Mesenchymal stem cell (in vitro differentiated cells and primary cell): ENCODE results near the gene IFNAR1. TPM values are rescaled to one million over a fixed set of nuclear protein-coding genes. Genes with fewer than 3 reads are reported as not detected.

Source experiments
- DNase-seq: peaks from one replicate; pipeline ENCODE4 v3.0.0-alpha.2; 2013
- H2AFZ ChIP-seq: one replicate; pipeline ENCODE4 v1.6.1; 2013; ENCODE audit warnings: low read depth, mild to moderate bottlenecking, control low read depth, inconsistent platforms, low read length, moderate library complexity
- H2AK5ac ChIP-seq: 2 replicates; pipeline ENCODE4 v1.6.1; 2013; ENCODE audit warnings: low read length, moderate library complexity, mild to moderate bottlenecking, inconsistent platforms; ENCODE audit not compliant: severe bottlenecking
- H2BK120ac ChIP-seq: one replicate; pipeline ENCODE4 v1.6.1; 2013; ENCODE audit warnings: low read depth, mild to moderate bottlenecking, inconsistent platforms, low read length, moderate library complexity
- H2BK12ac ChIP-seq, 2 experiments: one replicate each; pipeline ENCODE4 v1.6.1; 2013; ENCODE audit warnings: inconsistent platforms in 2 of 2, low read length in 2 of 2, mild to moderate bottlenecking in 2 of 2, moderate library complexity in 2 of 2, control low read depth in 1 of 2
- H2BK15ac ChIP-seq: one replicate; pipeline ENCODE4 v1.6.1; 2013; ENCODE audit warnings: mild to moderate bottlenecking, low read depth, inconsistent platforms; ENCODE audit not compliant: poor library complexity, severe bottlenecking
- H2BK5ac ChIP-seq: 2 replicates; pipeline ENCODE4 v1.6.1; 2013; ENCODE audit warnings: low read depth, mild to moderate bottlenecking, low read length, control low read depth, inconsistent platforms; ENCODE audit not compliant: poor library complexity, severe bottlenecking
- H3K14ac ChIP-seq, 2 experiments: one replicate each; pipeline ENCODE4 v1.6.1; 2013; ENCODE audit warnings: inconsistent platforms in 2 of 2, low read length in 2 of 2, control low read depth in 1 of 2, mild to moderate bottlenecking in 1 of 2, moderate library complexity in 1 of 2
- H3K18ac ChIP-seq, 2 experiments: one replicate each; pipeline ENCODE4 v1.6.1; 2013; ENCODE audit warnings: inconsistent platforms in 2 of 2, low read length in 2 of 2, control low read depth in 1 of 2, low read depth in 1 of 2, mild to moderate bottlenecking in 1 of 2
- H3K23ac ChIP-seq, 2 experiments: one replicate each; pipeline ENCODE4 v1.6.1; 2013; ENCODE audit warnings: inconsistent platforms in 2 of 2, low read length in 2 of 2, mild to moderate bottlenecking in 2 of 2, moderate library complexity in 2 of 2, control low read depth in 1 of 2
- H3K27ac ChIP-seq: 2 replicates; pipeline ENCODE4 v1.5.1; 2013; ENCODE audit warnings: mild to moderate bottlenecking, moderate library complexity, low read length, control low read depth, inconsistent platforms; ENCODE audit not compliant: poor library complexity, severe bottlenecking
- H3K27me3 ChIP-seq, 2 experiments: 2 replicates each; pipeline versions ENCODE4 v1.6.1 to v1.7.0; 2013; ENCODE audit warnings: low read length in 2 of 2, mild to moderate bottlenecking in 2 of 2, moderate library complexity in 2 of 2, control low read depth in 1 of 2, inconsistent platforms in 1 of 2; ENCODE audit not compliant: control insufficient read depth in 1 of 2, insufficient read depth in 1 of 2
- H3K36me3 ChIP-seq, 2 experiments: 2 replicates each; pipeline versions ENCODE4 v1.6.1 to v1.7.0; 2013; ENCODE audit warnings: low read length in 2 of 2, control low read depth in 1 of 2, inconsistent platforms in 1 of 2, low read depth in 1 of 2, mild to moderate bottlenecking in 1 of 2; ENCODE audit not compliant: insufficient read depth in 2 of 2, control insufficient read depth in 1 of 2
- H3K4ac ChIP-seq, 2 experiments: one replicate each; pipeline ENCODE4 v1.6.1; 2013; ENCODE audit warnings: inconsistent platforms in 2 of 2, low read length in 2 of 2, mild to moderate bottlenecking in 2 of 2, moderate library complexity in 2 of 2, control low read depth in 1 of 2, low read depth in 1 of 2
- H3K4me1 ChIP-seq: 2 replicates; pipeline ENCODE4 v1.6.1; 2013; ENCODE audit warnings: low read depth, low read length, control low read depth; ENCODE audit not compliant: control insufficient read depth, insufficient read depth
- H3K4me2 ChIP-seq: 2 replicates; pipeline ENCODE4 v1.6.1; 2013; ENCODE audit warnings: low read length, mild to moderate bottlenecking, inconsistent platforms; ENCODE audit not compliant: poor library complexity, severe bottlenecking
- H3K4me3 ChIP-seq, 2 experiments: 2 replicates each; pipeline versions ENCODE4 v1.5.1 to v1.7.0; 2013; ENCODE audit warnings: low read length in 2 of 2, mild to moderate bottlenecking in 2 of 2, control low read depth in 1 of 2, low read depth in 1 of 2; ENCODE audit not compliant: insufficient read depth in 1 of 2
- H3K79me1 ChIP-seq: replicated peaks from 2 replicates; pipeline ENCODE4 v1.6.1; 2013; ENCODE audit warnings: mild to moderate bottlenecking, control low read depth, low read length, inconsistent platforms; ENCODE audit not compliant: poor library complexity, severe bottlenecking
- H3K9ac ChIP-seq: 2 replicates; pipeline ENCODE4 v1.7.0; 2013; ENCODE audit warnings: mild to moderate bottlenecking, low read length, moderate library complexity
- H3K9me3 ChIP-seq: 2 replicates; pipeline ENCODE4 v1.7.0; 2013; ENCODE audit warnings: mild to moderate bottlenecking, low read length; ENCODE audit not compliant: control insufficient read depth
- H4K8ac ChIP-seq: one replicate; pipeline ENCODE4 v1.6.1; 2013; ENCODE audit warnings: inconsistent platforms, mild to moderate bottlenecking, low read length, moderate library complexity
- H4K91ac ChIP-seq: one replicate; pipeline ENCODE4 v1.6.1; 2013; ENCODE audit warnings: mild to moderate bottlenecking, low read length, inconsistent platforms
- WGBS: methylation state at CpG from one replicate; pipeline ENCODE4 v1.1.7; 2013; ENCODE audit warnings: mixed read lengths; 5-methylcytosine and 5-hydroxymethylcytosine counted together
- polyA plus RNA-seq, 2 experiments: library from polyadenylated mRNA; stranded (reverse); fragments of 200-250 nt; gene quantifications; one replicate each; pipeline ENCODE4 v1.2.3, GENCODE V29; 2013

Gene IFNAR1
- polyA plus RNA-seq (2013, experiment 1 of 2) = 40.6 TPM
- polyA plus RNA-seq (2013, experiment 2 of 2) = 40.4 TPM

DNA sequence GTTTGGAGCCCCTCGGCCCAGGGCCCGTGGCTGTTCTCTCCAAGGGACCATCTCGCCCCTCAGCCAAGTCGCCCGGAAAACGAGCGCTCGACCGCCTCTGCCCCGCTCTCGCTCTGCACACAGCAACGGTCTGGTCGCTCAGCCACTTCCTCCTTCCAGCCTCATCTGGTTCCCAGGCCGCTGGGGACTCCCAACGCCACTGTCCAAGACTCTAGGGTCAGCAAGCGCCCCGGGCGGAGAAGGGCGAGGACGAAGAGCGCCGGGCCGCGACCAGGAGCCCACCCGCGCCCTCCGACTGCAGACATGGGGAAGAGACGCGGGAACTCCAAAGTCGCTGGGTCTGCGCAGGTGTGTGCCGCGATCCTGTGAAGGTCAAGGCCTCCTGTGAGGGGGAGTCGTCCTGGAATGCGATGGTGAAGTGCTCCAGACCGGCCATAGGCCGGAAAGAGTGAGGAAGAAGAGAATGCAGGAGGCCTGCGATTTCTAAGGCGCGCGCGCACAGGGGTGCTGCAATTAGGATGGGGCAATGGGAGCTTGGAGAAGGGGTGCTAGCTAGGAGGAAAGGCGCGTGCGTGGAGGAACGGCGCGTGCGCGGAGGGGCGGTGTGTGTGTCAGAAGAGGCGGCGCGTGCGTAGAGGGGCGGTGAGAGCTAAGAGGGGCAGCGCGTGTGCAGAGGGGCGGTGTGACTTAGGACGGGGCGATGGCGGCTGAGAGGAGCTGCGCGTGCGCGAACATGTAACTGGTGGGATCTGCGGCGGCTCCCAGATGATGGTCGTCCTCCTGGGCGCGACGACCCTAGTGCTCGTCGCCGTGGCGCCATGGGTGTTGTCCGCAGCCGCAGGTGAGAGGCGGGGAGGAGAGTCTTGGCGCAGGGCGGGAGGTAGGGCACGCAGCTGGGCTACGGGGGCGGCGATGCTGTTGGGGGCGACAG, at the start of gene IFNAR1:
TSS of gene IFNAR1 (plus strand) at position 680 of the 931 bp plus-strand sequence. CDS start at position 766, 86 bp downstream.
- peak within 1 kb of the TSS in 1 of 2 experiments; percentile 99 for H3K14ac ChIP-seq
- no peak within 1 kb of the TSS for H2AK5ac ChIP-seq
- H2BK12ac ChIP-seq = peak within 1 kb of the TSS; percentile 76 to 97
- WGBS = under 1% methylated on average over 85 of the region's 86 CpGs
- peak within 1 kb of the TSS; percentile 85 for H2BK15ac ChIP-seq
- peak within 1 kb of the TSS; percentile 74 for H2BK5ac ChIP-seq
- DNase-seq = peak; percentile 98
- H3K79me1 ChIP-seq = peaks cover 8% of the 10 kb centered on the region
- H3K27me3 ChIP-seq = no peaks in the 10 kb centered on the region
- peak within 1 kb of the TSS; percentile 48 for H3K27ac ChIP-seq
- no peaks in the 10 kb centered on the region for H3K9me3 ChIP-seq
- peak within 1 kb of the TSS; percentile 95 to 98 for H3K4ac ChIP-seq
- peak within 1 kb of the TSS; percentile 78 for H2BK120ac ChIP-seq
- peak within 1 kb of the TSS; percentile 96 for H3K9ac ChIP-seq
- H2AFZ ChIP-seq = peak within 1 kb of the TSS; percentile 96
- H3K4me3 ChIP-seq = peak within 1 kb of the TSS; percentile 97 to 98
- H3K36me3 ChIP-seq = no peaks in the 10 kb centered on the region
- peaks cover 1% of the 10 kb centered on the region for H3K4me1 ChIP-seq
- H4K8ac ChIP-seq = peak within 1 kb of the TSS; percentile 92
- peak within 1 kb of the TSS; percentile 96 for H3K4me2 ChIP-seq
- peak within 1 kb of the TSS; percentile 98 to 100 for H3K18ac ChIP-seq
- H3K23ac ChIP-seq = peak within 1 kb of the TSS in 1 of 2 experiments; percentile 99
- H4K91ac ChIP-seq = peak within 1 kb of the TSS; percentile 96

DNA sequence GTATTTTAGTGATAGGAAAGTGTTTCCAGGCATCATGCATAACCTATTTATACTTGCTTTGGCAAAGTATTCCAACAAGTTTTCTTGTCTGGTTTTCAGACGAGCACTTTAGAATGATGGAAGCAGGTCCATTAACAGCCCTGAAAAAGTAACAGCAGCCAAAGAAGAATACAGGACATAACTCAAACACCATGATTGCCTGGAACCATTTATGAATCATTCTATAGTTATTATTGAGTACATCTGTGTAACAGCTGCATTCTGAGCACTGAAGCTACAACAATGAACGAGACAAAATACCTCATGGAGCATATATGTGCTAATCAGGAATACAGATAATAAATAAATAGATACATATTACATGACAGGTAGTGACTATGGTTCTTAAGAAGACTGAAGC, 46.0 kb upstream of the IFNAR1 start:
- Histone ChIP-seq H2BK120ac (no peak overlapping the region), H3K27me3 (no peaks in the 10 kb centered on the region), H3K79me1 (peaks cover 2% of the 10 kb centered on the region), H3K18ac (no peak overlapping the region), H3K4ac (no peak overlapping the region), H3K9ac (no peak overlapping the region), H3K27ac (no peak overlapping the region), H3K9me3 (peaks cover 32% of the 10 kb centered on the region), H3K14ac (no peak overlapping the region), H2AFZ (no peak overlapping the region), H2BK15ac (no peak overlapping the region), H3K36me3 (peaks cover 27 to 84% of the 10 kb centered on the region in 2 experiments), H4K91ac (no peak overlapping the region), H3K4me3 (no peak overlapping the region), H2BK12ac (no peak overlapping the region), H4K8ac (no peak overlapping the region), H2BK5ac (no peak overlapping the region), H3K23ac (no peak overlapping the region), H3K4me1 (no peaks in the 10 kb centered on the region), H3K4me2 (no peak overlapping the region), H2AK5ac (no peak overlapping the region)
- 100% methylated on average over 2 of the region's 2 CpGs for WGBS
- DNase-seq = no peak

GRCh38 chr21:33279330-33279820, 45.4 kb upstream of the IFNAR1 start:
- Histone ChIP-seq H3K27ac (no peak overlapping the region), H3K4me2 (no peak overlapping the region), H3K4me3 (peak overlapping the region in 1 of 2 experiments; percentile 7), H2AFZ (no peak overlapping the region), H2BK12ac (no peak overlapping the region), H3K4me1 (no peaks in the 10 kb centered on the region), H4K91ac (no peak overlapping the region), H2BK15ac (no peak overlapping the region), H2AK5ac (no peak overlapping the region), H4K8ac (no peak overlapping the region), H3K14ac (no peak overlapping the region), H3K9ac (no peak overlapping the region), H3K18ac (no peak overlapping the region), H3K36me3 (peaks cover 32 to 86% of the 10 kb centered on the region in 2 experiments), H2BK5ac (no peak overlapping the region), H3K4ac (no peak overlapping the region), H3K79me1 (peaks cover 2% of the 10 kb centered on the region), H3K9me3 (peaks cover 31% of the 10 kb centered on the region), H2BK120ac (no peak overlapping the region), H3K23ac (no peak overlapping the region), H3K27me3 (no peaks in the 10 kb centered on the region)
- 97% methylated on average over 3 of the region's 3 CpGs for WGBS
- no peak for DNase-seq

DNA sequence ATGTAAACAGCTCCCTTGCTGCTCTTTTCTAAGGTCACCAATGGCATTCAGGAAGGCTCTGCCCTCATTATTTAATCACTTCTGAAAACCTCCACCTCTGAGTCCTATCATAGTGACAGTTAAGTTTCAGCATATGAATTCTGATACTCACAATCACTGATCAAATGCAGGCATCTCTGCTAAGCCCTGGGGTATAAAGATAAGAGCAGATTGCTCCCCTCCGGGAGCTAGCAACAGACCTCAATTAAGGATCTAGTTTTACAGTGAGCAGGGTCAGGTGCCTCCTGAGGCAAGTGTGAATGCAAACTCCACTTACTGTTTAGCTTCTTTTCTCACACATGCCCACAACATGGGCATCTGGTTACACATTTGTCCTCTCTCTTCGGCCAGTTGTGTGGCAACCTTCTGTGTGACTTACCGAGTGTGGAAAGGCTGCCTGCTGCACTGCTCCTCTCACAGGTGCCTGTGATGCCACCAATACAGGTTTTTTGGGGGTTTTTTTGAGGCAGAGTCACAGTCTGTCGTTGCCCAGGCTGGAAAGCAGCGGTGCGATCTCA, 43.6 kb upstream of the IFNAR1 start:
- Histone ChIP-seq H3K27ac (no peak overlapping the region), H3K14ac (no peak overlapping the region)
- 81% methylated on average over 6 of the region's 6 CpGs for WGBS

More for the DNA sequence above, 43.6 kb upstream of the IFNAR1 start:
- peaks cover 27% of the 10 kb centered on the region for H3K9me3 ChIP-seq
- no peak overlapping the region for H2AK5ac ChIP-seq
- no peak overlapping the region for H3K4ac ChIP-seq
- H3K18ac ChIP-seq = no peak overlapping the region
- H3K4me2 ChIP-seq = no peak overlapping the region
- DNase-seq = no peak
- H3K79me1 ChIP-seq = peaks cover 2% of the 10 kb centered on the region
- H3K36me3 ChIP-seq = peaks cover 42 to 88% of the 10 kb centered on the region in 2 experiments
- no peak overlapping the region for H2BK15ac ChIP-seq
- H2BK5ac ChIP-seq = no peak overlapping the region
- peaks cover 2% of the 10 kb centered on the region for H3K4me1 ChIP-seq
- no peak overlapping the region for H3K23ac ChIP-seq
- no peaks in the 10 kb centered on the region for H3K27me3 ChIP-seq
- no peak overlapping the region for H3K9ac ChIP-seq
- H4K8ac ChIP-seq = no peak overlapping the region
- no peak overlapping the region for H2BK120ac ChIP-seq
- H3K4me3 ChIP-seq = no peak overlapping the region
- no peak overlapping the region for H2BK12ac ChIP-seq
- no peak overlapping the region for H4K91ac ChIP-seq
- no peak overlapping the region for H2AFZ ChIP-seq
